Spleen (tissue), 11 donors: ENCODE results near the gene BBX. TPM values are rescaled to one million over a fixed set of nuclear protein-coding genes. Genes with fewer than 3 reads are reported as not detected.

Source experiments
- DNase-seq: peaks from one replicate; pipeline ENCODE4 v3.0.0-alpha.2; 2020
- H3K27ac ChIP-seq, 8 donors: fragments of 200-600 bp; sonication (generic) in 7 of 8; 1 replicate in 4 of 8; 2 replicates in 4 of 8; pipeline versions ENCODE4 v1.5.0 to v1.8.0; 2016 to 2021; ENCODE audit warnings: inconsistent platforms in 4 of 8, mild to moderate bottlenecking in 4 of 8, moderate library complexity in 1 of 8
- H3K27me3 ChIP-seq, 7 donors: fragments of 200-600 bp; sonication (generic) in 6 of 7; replicated peaks in 1 of 7; 1 replicate in 4 of 7; 2 replicates in 3 of 7; pipeline versions ENCODE4 v1.5.0 to v1.8.0; 2016 to 2021; ENCODE audit warnings: inconsistent platforms in 3 of 7, mild to moderate bottlenecking in 1 of 7
- H3K36me3 ChIP-seq, 6 donors: fragments of 200-600 bp; sonication (generic) in 5 of 6; 1 replicate in 4 of 6; 2 replicates in 2 of 6; pipeline versions ENCODE4 v1.5.0 to v1.8.0; 2016 to 2021; ENCODE audit warnings: inconsistent platforms in 2 of 6
- H3K4me1 ChIP-seq, 6 donors: fragments of 200-600 bp; sonication (generic) in 5 of 6; 1 replicate in 3 of 6; 2 replicates in 3 of 6; pipeline versions ENCODE4 v1.5.0 to v1.8.0; 2016 to 2021; ENCODE audit warnings: inconsistent platforms in 3 of 6
- H3K4me3 ChIP-seq, 8 donors: fragments of 200-600 bp; sonication (generic) in 7 of 8; 1 replicate in 4 of 8; 2 replicates in 4 of 8; pipeline versions ENCODE4 v1.5.0 to v1.8.0; 2016 to 2021; ENCODE audit warnings: inconsistent platforms in 4 of 8, mild to moderate bottlenecking in 4 of 8, moderate library complexity in 2 of 8
- H3K9me3 ChIP-seq, 8 donors: fragments of 200-600 bp; sonication (generic) in 7 of 8; 1 replicate in 4 of 8; 2 replicates in 4 of 8; pipeline versions ENCODE4 v1.5.0 to v1.8.0; 2016 to 2021; ENCODE audit warnings: inconsistent platforms in 4 of 8
- CTCF ChIP-seq, 11 experiments: fragments of 200-600 bp in 7 of 11; fragments of 450-650 bp in 4 of 11; sonication (generic) in 4 of 11; IDR thresholded peaks in 8 of 11; conservative IDR thresholded peaks in 3 of 11; 1 replicate in 7 of 11; 2 replicates in 4 of 11; pipeline versions ENCODE4 v1.4.0 to v1.8.0; 2016 to 2021; ENCODE audit warnings: antibody characterized with exemption in 11 of 11, inconsistent platforms in 4 of 11, mild to moderate bottlenecking in 1 of 11
- POLR2A ChIP-seq, 3 donors: fragments of 450-650 bp; IDR thresholded peaks; one replicate each; pipeline ENCODE4 v1.5.1; 2017; ENCODE audit warnings: antibody characterized with exemption in 3 of 3, mild to moderate bottlenecking in 1 of 3
- POLR2AphosphoS5 ChIP-seq, 3 donors: sonication (generic); formaldehyde crosslinking; IDR thresholded peaks; one replicate each; pipeline ENCODE4 v1.5.1; 2017; ENCODE audit warnings: antibody characterized with exemption in 3 of 3
- WGBS, 5 donors: extraction: QIAGEN DNeasy Blood & Tissue Kit in 3 of 5; methylation state at CpG; one replicate each; pipeline versions ENCODE4 v1.1.5 to v1.1.7; 2013 to 2018; 5-methylcytosine and 5-hydroxymethylcytosine counted together
- intact Hi-C: fragments of 100-400 bp; cut with DNase I; formaldehyde crosslinking; loops from one replicate; pipeline ENCODE4 v1.15.0; 2023; ENCODE audit warnings: low total_unique reads
- polyA plus RNA-seq, 3 donors: library from polyadenylated mRNA; stranded (reverse); fragments of 200-250 nt; gene quantifications; one replicate each; pipeline ENCODE4 v1.2.1, GENCODE V29; 2013
- total RNA-seq, 7 donors: library from RNA; depleted of rRNA in 3 of 7; stranded (reverse); fragments of >200 nt in 3 of 7; fragmentation: NEBNext Ultra II Directional in 4 of 7; extraction: Animal tissue kit (Norgen Biotek cat#: 25700) in 4 of 7; gene quantifications; one replicate each; pipeline versions ENCODE4 v1.1.0 to v1.2.1, GENCODE V29; 2016 to 2021
- donor health status: healthy with polysubstance abuse.
- donor health status: DM: no; HTN: no; CAD: no; lungs with moderate emphysema.
- donor health status: DM: no; HTN: no; CAD: no.
- donor health status: Bipolar disorder and iron deficiency.
- donor health status: healthy.
- donor health status: DM: no; HTN: no; CAD: no.
- donor health status: DM: yes; HTN: yes; CAD: no.

Gene BBX
- total and polyA plus RNA-seq, 10 donors: 5.1 to 98.5 (median 74.6) TPM

GRCh38 chr3:107817076-107817475 is 294.3 kb downstream of the BBX start:
- no peak overlapping the region for H3K4me3 ChIP-seq
- peaks cover 0 to 13% (median 0%) of the 10 kb centered on the region in 7 donors for H3K27me3 ChIP-seq
- no peaks in the 10 kb centered on the region for H3K36me3 ChIP-seq
- no peak for TF ChIP-seq POLR2A (IDR thresholded peaks at IDR 0.05)
- TF ChIP-seq POLR2AphosphoS5 (IDR thresholded peaks at IDR 0.05): no peak
- no peak for TF ChIP-seq CTCF (IDR thresholded peaks at IDR 0.05 in 8 of 11, conservative IDR thresholded peaks at IDR 0.05 in 3 of 11)
- no peaks in the 10 kb centered on the region for H3K9me3 ChIP-seq
- peaks cover 0 to 3% (median 0%) of the 10 kb centered on the region in 6 donors for H3K4me1 ChIP-seq
- no peak for DNase-seq
- H3K27ac ChIP-seq: no peak overlapping the region
- intact Hi-C loops: no loop called here

- WGBS, 5 donors: 95 to 100% (median 97%) methylated on average over 1 of the region's 1 CpG
- Histone ChIP-seq H3K4me3 (no peak overlapping the region), H3K9me3 (no peaks in the 10 kb centered on the region), H3K4me1 (peaks cover 0 to 3% (median 0%) of the 10 kb centered on the region in 6 donors), H3K27me3 (peaks cover 0 to 13% (median 0%) of the 10 kb centered on the region in 7 donors), H3K36me3 (no peaks in the 10 kb centered on the region), H3K27ac (no peak overlapping the region)
- intact Hi-C loops: no loop called here
- TF ChIP-seq POLR2AphosphoS5 (IDR thresholded peaks at IDR 0.05) (no peak), POLR2A (IDR thresholded peaks at IDR 0.05) (no peak), CTCF (IDR thresholded peaks at IDR 0.05 in 8 of 11, conservative IDR thresholded peaks at IDR 0.05 in 3 of 11) (no peak)
- no peak for DNase-seq
These were observed 295.3 kb downstream of the BBX start for GRCh38 chr3:107818025-107818424.

- no peak for DNase-seq
- intact Hi-C loops: no loop called here
These were observed 296.9 kb downstream of the BBX start for GRCh38 chr3:107819656-107820055.

DNA sequence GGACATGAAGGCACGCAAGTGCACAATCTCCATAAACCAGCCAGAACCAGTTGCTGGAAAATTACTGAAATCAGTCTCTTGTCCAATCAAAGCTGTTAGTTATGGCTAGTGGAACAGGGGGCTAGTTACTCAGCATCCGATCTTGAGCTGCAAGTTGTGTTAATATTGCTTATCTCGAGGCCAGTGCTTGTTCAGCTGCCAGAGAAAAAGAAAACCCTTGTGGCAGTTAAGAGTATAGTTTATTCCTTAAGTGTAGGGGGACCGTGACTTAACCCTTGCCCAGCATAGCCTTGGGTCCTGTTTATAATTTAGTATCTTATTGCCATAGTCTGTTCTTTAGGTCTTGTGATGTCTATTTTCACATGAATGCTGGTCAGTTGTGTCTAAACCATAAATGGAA is 299.5 kb downstream of the BBX start:
- 87 to 95% (median 88%) methylated on average over 4 of the region's 4 CpGs for WGBS, 5 donors
- H3K4me3 ChIP-seq: no peak overlapping the region
- no peaks in the 10 kb centered on the region for H3K9me3 ChIP-seq
- TF ChIP-seq POLR2A (IDR thresholded peaks at IDR 0.05) (no peak), POLR2AphosphoS5 (IDR thresholded peaks at IDR 0.05) (no peak), CTCF (IDR thresholded peaks at IDR 0.05 in 8 of 11, conservative IDR thresholded peaks at IDR 0.05 in 3 of 11) (no peak)
- no peak overlapping the region for H3K27ac ChIP-seq
- intact Hi-C loops: no loop called here
- no peaks in the 10 kb centered on the region for H3K36me3 ChIP-seq
- no peak for DNase-seq
- peaks cover 0 to 13% (median 0%) of the 10 kb centered on the region in 7 donors for H3K27me3 ChIP-seq
- H3K4me1 ChIP-seq: no peaks in the 10 kb centered on the region

More at GRCh38 chr3:107819656-107820055, 296.9 kb downstream of the BBX start:
- H3K36me3 ChIP-seq: no peaks in the 10 kb centered on the region
- H3K27ac ChIP-seq: no peak overlapping the region
- no peaks in the 10 kb centered on the region for H3K4me1 ChIP-seq
- 86 to 96% (median 96%) methylated on average over 4 of the region's 4 CpGs for WGBS, 5 donors
- H3K4me3 ChIP-seq: no peak overlapping the region
- no peaks in the 10 kb centered on the region for H3K9me3 ChIP-seq
- peaks cover 0 to 13% (median 0%) of the 10 kb centered on the region in 7 donors for H3K27me3 ChIP-seq
- TF ChIP-seq POLR2A (IDR thresholded peaks at IDR 0.05): no peak
- TF ChIP-seq CTCF (IDR thresholded peaks at IDR 0.05 in 8 of 11, conservative IDR thresholded peaks at IDR 0.05 in 3 of 11): no peak
- TF ChIP-seq POLR2AphosphoS5 (IDR thresholded peaks at IDR 0.05): no peak
